H1 (cell line): ENCODE results near the gene HMCN1. TPM values are rescaled to one million over a fixed set of nuclear protein-coding genes. Genes with fewer than 3 reads are reported as not detected.

Source experiments
- CTCF ChIA-PET: fragments of 300-600 bp; sonication (Branson Sonifier 250); formaldehyde crosslinking; loops from one replicate; lab custom pipeline; 2021; ENCODE audit not compliant: partially characterized antibody; lab: Charles Lee
- POLR2A ChIA-PET: fragments of 300-600 bp; sonication (Branson Sonifier 250); formaldehyde crosslinking; loops from one replicate; lab custom pipeline; 2021; ENCODE audit warnings: inconsistent platforms; ENCODE audit not compliant: partially characterized antibody; lab: Charles Lee
- DNase-seq, 2 experiments: peaks; one replicate each; pipeline versions ENCODE4 v3.0.0 to v3.0.0-alpha.2; 2010 to 2022; ENCODE audit warnings: low spot score in 2 of 2, low read depth in 1 of 2, mixed read lengths in 1 of 2
- FAIRE-seq: peaks from 2 replicates; lab custom pipeline; 2011; peaks lifted over from hg19 to GRCh38; lab: Jason Lieb, UNC
- H2AFZ ChIP-seq: 2 replicates; pipeline ENCODE4 v1.8.1; 2012; ENCODE audit warnings: low read length, inconsistent platforms
- H2AK5ac ChIP-seq: 2 replicates; pipeline ENCODE4 v1.6.1; 2013; ENCODE audit warnings: low read depth, low read length
- H2BK120ac ChIP-seq: replicated peaks from 2 replicates; pipeline ENCODE3; 2013; ENCODE audit warnings: low read depth, low read length, inconsistent platforms
- H2BK12ac ChIP-seq: 2 replicates; pipeline ENCODE4 v1.6.1; 2013; ENCODE audit warnings: low read depth, low read length
- H2BK15ac ChIP-seq: 2 replicates; pipeline ENCODE4 v1.6.1; 2013; ENCODE audit warnings: low read length
- H2BK20ac ChIP-seq: 2 replicates; pipeline ENCODE4 v1.6.1; 2013; ENCODE audit warnings: low read length
- H2BK5ac ChIP-seq: 2 replicates; pipeline ENCODE4 v1.6.1; 2013; ENCODE audit warnings: low read depth, low read length
- H3K14ac ChIP-seq: 2 replicates; pipeline ENCODE4 v1.6.1; 2013; ENCODE audit warnings: inconsistent platforms; ENCODE audit not compliant: insufficient read length
- H3K18ac ChIP-seq: 2 replicates; pipeline ENCODE4 v1.6.1; 2013; ENCODE audit warnings: low read length; ENCODE audit errors: extremely low read depth
- H3K23ac ChIP-seq: 2 replicates; pipeline ENCODE4 v1.6.1; 2013; ENCODE audit warnings: inconsistent platforms; ENCODE audit not compliant: insufficient read length
- H3K23me2 ChIP-seq: 2 replicates; pipeline ENCODE4 v1.6.1; 2013; ENCODE audit warnings: low read depth, low read length
- H3K27ac ChIP-seq: 2 replicates; pipeline ENCODE4 v1.6.1; 2011; ENCODE audit warnings: low read depth, low read length, inconsistent platforms
- H3K27me3 ChIP-seq, 4 experiments: replicated peaks in 1 of 4; 1 replicate in 1 of 4; 2 replicates in 3 of 4; pipeline versions ENCODE4 v1.6.1 to v1.8.1; 2011 to 2013; ENCODE audit warnings: low read length in 3 of 4, mild to moderate bottlenecking in 3 of 4, inconsistent platforms in 2 of 4, mixed read lengths in 2 of 4, moderate library complexity in 1 of 4; ENCODE audit not compliant: control insufficient read depth in 3 of 4, insufficient read depth in 3 of 4; ENCODE audit errors: extremely low read depth in 1 of 4
- H3K36me3 ChIP-seq, 4 experiments: 2 replicates each; pipeline versions ENCODE4 v1.6.1 to v1.8.1; 2011 to 2013; ENCODE audit warnings: mild to moderate bottlenecking in 4 of 4, low read length in 3 of 4, moderate library complexity in 2 of 4, control low read depth in 1 of 4, inconsistent platforms in 1 of 4; ENCODE audit not compliant: insufficient read depth in 4 of 4, control insufficient read depth in 2 of 4
- H3K4ac ChIP-seq: replicated peaks from 2 replicates; pipeline ENCODE3; 2013; ENCODE audit warnings: low read length, low read depth, mixed read lengths, inconsistent platforms; ENCODE audit not compliant: insufficient read length
- H3K4me1 ChIP-seq, 4 experiments: replicated peaks in 1 of 4; 1 replicate in 1 of 4; 2 replicates in 3 of 4; pipeline versions ENCODE4 v1.6.1 to v1.8.1; 2011 to 2013; ENCODE audit warnings: low read length in 3 of 4, inconsistent platforms in 2 of 4, mixed read lengths in 1 of 4; ENCODE audit not compliant: insufficient read depth in 4 of 4, control insufficient read depth in 3 of 4
- H3K4me2 ChIP-seq, 2 experiments: 2 replicates each; pipeline versions ENCODE4 v1.6.1 to v1.8.1; 2011 to 2013; ENCODE audit warnings: low read depth in 2 of 2, low read length in 2 of 2, control low read depth in 1 of 2, inconsistent platforms in 1 of 2, mild to moderate bottlenecking in 1 of 2; ENCODE audit not compliant: insufficient read depth in 1 of 2
- H3K4me3 ChIP-seq, 4 experiments: fragments of 200-600, 300-600 bp in 1 of 4; sonication (generic), shearing (Covaris generic), sonication (Bioruptor Twin) in 1 of 4; 2 replicates each; pipeline versions ENCODE4 v1.5.1 to v1.8.1; 2011 to 2016; ENCODE audit warnings: low read length in 4 of 4, low read depth in 3 of 4, control low read depth in 2 of 4, inconsistent platforms in 2 of 4, mild to moderate bottlenecking in 2 of 4, mixed read lengths in 1 of 4, moderate library complexity in 1 of 4; ENCODE audit not compliant: insufficient read depth in 2 of 4; ENCODE audit errors: extremely low read depth in 1 of 4
- H3K56ac ChIP-seq: replicated peaks from 2 replicates; pipeline ENCODE3; 2013; ENCODE audit warnings: low read depth, mild to moderate bottlenecking, mixed read lengths, low read length, inconsistent platforms; ENCODE audit not compliant: insufficient read length
- H3K79me1 ChIP-seq: 2 replicates; pipeline ENCODE4 v1.6.1; 2013; ENCODE audit warnings: low read depth, low read length, control low read depth
- H3K79me2 ChIP-seq, 2 experiments: 2 replicates each; pipeline versions ENCODE4 v1.6.1 to v1.8.1; 2012 to 2013; ENCODE audit warnings: low read length in 2 of 2, mild to moderate bottlenecking in 2 of 2, inconsistent platforms in 1 of 2; ENCODE audit not compliant: insufficient read depth in 2 of 2, control insufficient read depth in 1 of 2
- H3K9ac ChIP-seq, 4 experiments: replicated peaks in 1 of 4; 1 replicate in 1 of 4; 2 replicates in 3 of 4; pipeline versions ENCODE4 v1.6.1 to v1.8.1; 2011 to 2013; ENCODE audit warnings: low read depth in 3 of 4, low read length in 3 of 4, control low read depth in 2 of 4, mild to moderate bottlenecking in 2 of 4, moderate library complexity in 2 of 4, inconsistent platforms in 1 of 4; ENCODE audit errors: extremely low read depth in 1 of 4
- H3K9me3 ChIP-seq, 2 experiments: 2 replicates each; pipeline versions ENCODE4 v1.6.1 to v1.8.1; 2012 to 2013; ENCODE audit warnings: mild to moderate bottlenecking in 2 of 2, moderate library complexity in 2 of 2, control low read depth in 1 of 2, inconsistent platforms in 1 of 2, low read depth in 1 of 2, low read length in 1 of 2, mixed read lengths in 1 of 2; ENCODE audit not compliant: insufficient read depth in 2 of 2
- H4K20me1 ChIP-seq, 2 experiments: replicated peaks in 1 of 2; 2 replicates each; pipeline versions ENCODE3 to v1.8.1; 2011 to 2013; ENCODE audit warnings: inconsistent platforms in 2 of 2, low read length in 2 of 2, mild to moderate bottlenecking in 1 of 2; ENCODE audit not compliant: insufficient read depth in 2 of 2, control insufficient read depth in 1 of 2
- H4K5ac ChIP-seq: 2 replicates; pipeline ENCODE4 v1.6.1; 2013; ENCODE audit warnings: low read length, low read depth, mixed read lengths, inconsistent platforms; ENCODE audit not compliant: insufficient read length
- H4K8ac ChIP-seq: 2 replicates; pipeline ENCODE4 v1.8.0; 2013; ENCODE audit warnings: mild to moderate bottlenecking, moderate library complexity, low read length, inconsistent platforms; ENCODE audit not compliant: insufficient read depth; ENCODE audit errors: extremely low read depth
- H4K91ac ChIP-seq: replicated peaks from 2 replicates; pipeline ENCODE3; 2013; ENCODE audit warnings: low read length, mixed read lengths, inconsistent platforms; ENCODE audit not compliant: insufficient read length
- BCL11A ChIP-seq, 2 experiments: IDR thresholded peaks; one replicate each; pipeline ENCODE4 v1.6.1; 2011; ENCODE audit warnings: low read depth in 2 of 2, low read length in 2 of 2, mild to moderate bottlenecking in 2 of 2
- HDAC6 ChIP-seq: IDR thresholded peaks from one replicate; pipeline ENCODE4 v1.7.1; 2012; ENCODE audit warnings: low read depth, mild to moderate bottlenecking, inconsistent platforms, low read length, moderate library complexity
- JUND ChIP-seq: IDR thresholded peaks from 2 replicates; pipeline ENCODE4 v1.6.1; 2011; ENCODE audit warnings: mild to moderate bottlenecking, improper control_type of control experiment, low read length
- KDM1A ChIP-seq: fragments of 200-600, 300-600 bp; sonication (generic); IDR thresholded peaks from 2 replicates; pipeline ENCODE4 v1.7.1; 2016; ENCODE audit warnings: mild to moderate bottlenecking, low read length, borderline replicate concordance
- KDM5A ChIP-seq: fragments of 200-600 bp; IDR thresholded peaks from 2 replicates; pipeline ENCODE4 v1.7.1; 2012; ENCODE audit warnings: mild to moderate bottlenecking, low read length, inconsistent platforms, mixed read lengths
- RFX5 ChIP-seq: IDR thresholded peaks from 2 replicates; pipeline ENCODE4 v1.6.1; 2011; ENCODE audit warnings: low read depth, low read length, improper control_type of control experiment, borderline replicate concordance
- RNF2 ChIP-seq: fragments of 200-900, 300-1000 bp; sonication (generic); IDR thresholded peaks from 2 replicates; pipeline ENCODE4 v1.7.1; 2016; ENCODE audit warnings: borderline replicate concordance, low read depth, mild to moderate bottlenecking, antibody characterized with exemption, low read length; ENCODE audit not compliant: poor library complexity, severe bottlenecking; ENCODE audit errors: missing control alignments
- SAP30 ChIP-seq: fragments of 300-600 bp; sonication (generic); IDR thresholded peaks from 2 replicates; pipeline ENCODE4 v1.7.1; 2012; ENCODE audit warnings: low read length, moderate library complexity, mild to moderate bottlenecking, inconsistent platforms; ENCODE audit not compliant: insufficient read depth, insufficient replicate concordance
- SP4 ChIP-seq: IDR thresholded peaks from 2 replicates; pipeline ENCODE4 v1.6.1; 2012; ENCODE audit warnings: low read length, inconsistent platforms
- SRF ChIP-seq: IDR thresholded peaks from 2 replicates; pipeline ENCODE4 v1.6.1; 2011; ENCODE audit warnings: mild to moderate bottlenecking, low read depth, low read length, moderate library complexity
- YY1 ChIP-seq: IDR thresholded peaks from 2 replicates; pipeline ENCODE4 v1.6.1; 2011; ENCODE audit warnings: low read depth, mild to moderate bottlenecking, low read length
- WGBS, 2 experiments: shearing (Covaris generic) in 1 of 2; methylation state at CpG; one replicate each; pipeline versions ENCODE4 v1.1.6 to v1.1.7; 2013 to 2015; ENCODE audit warnings: low lambda C conversion rate in 2 of 2, mixed read lengths in 2 of 2, inconsistent platforms in 1 of 2, low coverage in 1 of 2, missing lambda C conversion rate in 1 of 2; ENCODE audit not compliant: insufficient replicate concordance in 2 of 2, insufficient coverage in 1 of 2, insufficient read length in 1 of 2; ENCODE audit errors: extremely low coverage in 1 of 2, missing lambda C conversion rate in 1 of 2; 5-methylcytosine and 5-hydroxymethylcytosine counted together
- polyA plus RNA-seq, 7 experiments: library from polyadenylated mRNA; depleted of rRNA in 3 of 7; stranded (reverse) in 5 of 7; unstranded in 2 of 7; fragments of >200 nt in 5 of 7; fragments of 200-250 nt in 2 of 7; gene quantifications; 1 replicate in 5 of 7; 2 replicates in 1 of 7; 4 replicates in 1 of 7; pipeline versions ENCODE4 v1.2.1 to v1.2.3, GENCODE V29; 2011 to 2013; ENCODE audit warnings: missing spikeins in 2 of 7, mixed read lengths in 2 of 7
- total RNA-seq: library from RNA; stranded (reverse); fragmentation: NEBNext Ultra II Directional; extraction: Animal tissue kit (Norgen Biotek cat#: 25700); gene quantifications from 2 replicates; pipeline ENCODE4 v1.2.1, GENCODE V29; 2021
- TF ChIP-seq, protein P1 (sequence below), 3 experiments: IDR thresholded peaks; 1 replicate in 2 of 3; 2 replicates in 1 of 3; pipeline versions ENCODE4 v1.5.1 to v1.6.1; 2011; ENCODE audit warnings: low read length in 3 of 3, mild to moderate bottlenecking in 3 of 3, inconsistent platforms in 2 of 3, low read depth in 1 of 3, moderate library complexity in 1 of 3; ENCODE audit not compliant: insufficient read depth in 1 of 3; ENCODE audit errors: control extremely low read depth in 1 of 3

The HMCN1 gene
- total and polyA plus RNA-seq, 2 of the 8 experiments (the other 6 are each of a cell fraction or from before 2014, with no cell fraction given), result 13.8 to 14.6 TPM

DNA sequence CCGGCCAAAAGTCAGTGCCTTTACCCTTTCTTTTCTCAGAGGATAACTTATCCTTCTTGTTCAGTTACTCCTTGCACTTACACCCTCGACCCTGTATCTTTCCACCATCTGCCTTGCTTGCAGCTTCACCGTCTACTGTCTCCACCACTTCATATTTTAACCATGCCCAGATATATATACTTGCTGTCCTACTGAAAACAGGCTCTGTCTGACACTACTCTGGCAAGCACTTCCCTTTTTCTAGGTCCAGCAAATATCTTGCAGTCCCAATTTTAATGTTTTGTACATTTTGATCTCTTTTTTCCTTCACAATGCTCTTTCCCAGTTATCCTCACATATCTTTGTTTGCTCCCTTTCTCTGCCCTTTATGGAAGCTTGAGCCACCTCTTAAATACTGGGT, 332.2 kb downstream of the HMCN1 start:
- H3K4me1 ChIP-seq, result no peaks in the 10 kb centered on the region
- H2BK20ac ChIP-seq, result no peak overlapping the region
- H4K5ac ChIP-seq, result no peak overlapping the region
- H4K8ac ChIP-seq, result no peak overlapping the region
- no peak overlapping the region for H3K4me2 ChIP-seq
- H3K36me3 ChIP-seq, result no peaks in the 10 kb centered on the region
- ChIA-PET POLR2A (no interaction called here), CTCF (interaction anchor here (1.2 kb wide), 1 partner anchor 8 kb away, joined by 4 read pairs; no protein-coding TSS in a partner anchor)
- no peak overlapping the region for H3K4ac ChIP-seq
- no peak overlapping the region for H2AFZ ChIP-seq
- H3K23ac ChIP-seq, result no peak overlapping the region
- H4K91ac ChIP-seq, result no peak overlapping the region
- no peak for FAIRE-seq
- WGBS, 2 experiments, result 95% methylated on average over 3 of the region's 3 CpGs; no CpG with 5 or more reads in 1 of the 2 experiments
- H2BK12ac ChIP-seq, result no peak overlapping the region
- no peaks in the 10 kb centered on the region for H3K9me3 ChIP-seq
- no peak overlapping the region for H3K9ac ChIP-seq
- H3K18ac ChIP-seq, result no peak overlapping the region
- H2BK15ac ChIP-seq, result no peak overlapping the region
- no peak overlapping the region for H3K27ac ChIP-seq
- H3K56ac ChIP-seq, result no peak overlapping the region
- no peak overlapping the region for H3K4me3 ChIP-seq
- no peak overlapping the region for H3K14ac ChIP-seq
- H3K79me2 ChIP-seq, result no peaks in the 10 kb centered on the region
- H4K20me1 ChIP-seq, result no peaks in the 10 kb centered on the region
- H2BK120ac ChIP-seq, result no peak overlapping the region
- H3K27me3 ChIP-seq, result no peaks in the 10 kb centered on the region
- no peak overlapping the region for H2AK5ac ChIP-seq
- H3K79me1 ChIP-seq, result no peaks in the 10 kb centered on the region
- DNase-seq, result no peak
- H3K23me2 ChIP-seq, result no peaks in the 10 kb centered on the region
- H2BK5ac ChIP-seq, result no peak overlapping the region
- TF ChIP-seq JUND (no peak), RNF2 (no peak), KDM5A (no peak), BCL11A (IDR thresholded peaks at IDR 0.05; ENCODE audit: low read depth in 2 of 2, low read length in 2 of 2) (no peak), RFX5 (no peak), SAP30 (no peak), SP4 (no peak), YY1 (no peak), SRF (no peak), HDAC6 (no peak), KDM1A (no peak)
- TF ChIP-seq, protein P1, sequence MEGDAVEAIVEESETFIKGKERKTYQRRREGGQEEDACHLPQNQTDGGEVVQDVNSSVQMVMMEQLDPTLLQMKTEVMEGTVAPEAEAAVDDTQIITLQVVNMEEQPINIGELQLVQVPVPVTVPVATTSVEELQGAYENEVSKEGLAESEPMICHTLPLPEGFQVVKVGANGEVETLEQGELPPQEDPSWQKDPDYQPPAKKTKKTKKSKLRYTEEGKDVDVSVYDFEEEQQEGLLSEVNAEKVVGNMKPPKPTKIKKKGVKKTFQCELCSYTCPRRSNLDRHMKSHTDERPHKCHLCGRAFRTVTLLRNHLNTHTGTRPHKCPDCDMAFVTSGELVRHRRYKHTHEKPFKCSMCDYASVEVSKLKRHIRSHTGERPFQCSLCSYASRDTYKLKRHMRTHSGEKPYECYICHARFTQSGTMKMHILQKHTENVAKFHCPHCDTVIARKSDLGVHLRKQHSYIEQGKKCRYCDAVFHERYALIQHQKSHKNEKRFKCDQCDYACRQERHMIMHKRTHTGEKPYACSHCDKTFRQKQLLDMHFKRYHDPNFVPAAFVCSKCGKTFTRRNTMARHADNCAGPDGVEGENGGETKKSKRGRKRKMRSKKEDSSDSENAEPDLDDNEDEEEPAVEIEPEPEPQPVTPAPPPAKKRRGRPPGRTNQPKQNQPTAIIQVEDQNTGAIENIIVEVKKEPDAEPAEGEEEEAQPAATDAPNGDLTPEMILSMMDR (IDR thresholded peaks at IDR 0.05; ENCODE audit: control extremely low read depth in 1 of 3, insufficient read depth in 1 of 3, low read depth in 1 of 3, low read length in 3 of 3), result no peak
